NCI-H526 (cell line): ENCODE results near the gene CLNS1A.
"Not testable (repeated sequence)": the region's sequence is repeated elsewhere in the genome, so short reads cannot be mapped to it uniquely, and the experiment has no call there.

Source experiments
- DNase-seq, 2 experiments: peaks; one replicate each; lab custom pipeline; 2025; lab: John Stamatoyannopoulos, UW

Gene CLNS1A

DNA sequence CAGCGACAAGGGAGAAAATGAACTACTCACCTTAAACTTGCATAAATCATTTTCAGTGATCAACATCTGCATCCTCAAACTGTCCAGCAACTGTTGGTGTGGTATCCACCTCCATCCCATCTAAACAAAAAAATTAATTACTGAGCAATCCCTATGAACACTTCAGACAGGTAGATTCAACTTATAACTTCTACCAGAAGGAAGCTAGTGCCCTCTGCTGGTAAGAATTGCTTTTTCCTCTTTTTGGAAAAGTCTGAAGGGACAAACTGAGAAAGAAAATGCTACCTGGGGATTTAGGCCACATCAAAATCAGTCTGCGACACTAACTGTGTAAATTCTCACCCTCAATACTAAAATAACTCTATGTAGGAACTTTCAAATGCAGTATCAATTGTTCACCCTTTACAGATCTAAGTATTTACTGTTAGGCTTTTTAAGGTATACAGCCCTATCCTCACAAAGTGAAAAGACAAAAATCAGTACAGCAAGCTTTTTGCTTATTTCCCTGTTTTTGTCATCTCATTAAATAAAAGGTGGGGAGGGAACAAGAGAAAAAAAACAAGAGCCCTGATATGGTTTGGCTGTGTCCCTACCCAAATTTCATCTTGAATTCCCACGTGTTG lies 17.9 kb downstream of the CLNS1A start:
- DNase-seq, result peak; percentile 64 to 83

GRCh38 chr11:77617892-77618291 lies 19.7 kb downstream of the CLNS1A start:
- no peak for DNase-seq

DNA sequence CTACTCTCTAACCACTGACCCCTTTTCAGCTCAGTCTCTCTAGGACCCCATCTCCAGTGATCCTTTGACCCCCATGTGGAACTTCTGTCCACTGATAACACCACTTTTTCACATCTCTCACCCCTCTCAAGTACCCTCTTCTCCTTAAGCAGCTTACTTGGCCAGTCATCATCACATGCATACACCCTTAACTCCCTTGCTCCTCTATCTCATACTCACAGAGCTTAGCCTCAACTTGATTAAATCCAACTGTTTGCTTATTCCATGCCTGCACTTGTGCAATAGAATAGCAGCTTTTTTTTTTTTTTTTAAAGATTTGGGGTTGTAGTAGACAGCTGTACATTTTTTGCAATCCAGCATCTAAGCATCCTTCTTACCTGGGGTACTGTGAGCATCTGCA lies 25.7 kb downstream of the CLNS1A start:
- no peak for DNase-seq

- no peak for DNase-seq
Observed at GRCh38 chr11:77609234-77609633, 28.4 kb downstream of the CLNS1A start.

- DNase-seq, result no peak
Observed at GRCh38 chr11:77604281-77604680, 33.3 kb downstream of the CLNS1A start.

DNA sequence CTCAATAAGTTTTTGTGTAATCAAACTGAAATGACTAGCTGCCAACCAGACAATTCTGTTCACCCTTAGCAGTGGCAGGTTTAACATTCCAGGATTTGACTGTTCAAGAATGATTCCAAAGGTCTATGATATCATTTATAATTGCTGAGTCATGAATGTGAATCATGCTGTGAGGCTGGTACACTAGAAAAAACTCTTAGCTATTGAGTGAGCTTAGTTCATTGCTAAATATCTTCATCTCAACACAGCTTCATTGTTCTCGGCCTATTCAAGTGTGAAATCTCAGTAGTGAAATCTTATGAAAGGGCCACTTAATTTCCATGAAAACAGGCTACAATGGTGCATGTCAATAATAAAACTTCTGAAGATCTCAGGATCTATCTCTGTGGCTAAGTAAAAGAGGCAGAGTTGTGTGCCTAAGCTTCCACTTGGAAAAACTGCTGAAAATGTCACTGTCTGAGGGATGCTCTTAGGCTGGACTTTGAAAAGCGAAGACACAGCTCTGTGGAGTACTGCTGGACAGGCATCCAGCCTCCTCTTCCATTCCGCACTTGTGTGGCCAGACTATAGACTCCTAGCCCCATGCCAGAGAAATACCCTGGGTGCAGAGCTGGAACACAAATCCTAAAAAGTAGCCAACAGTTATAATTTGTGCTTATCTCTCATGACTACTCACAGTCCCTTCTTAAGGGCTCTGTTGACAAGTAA lies 35.1 kb downstream of the CLNS1A start:
- peak in 1 of 2 experiments; percentile 7 for DNase-seq

GRCh38 chr11:77598195-77598594 lies 39.4 kb downstream of the CLNS1A start:
- no peak for DNase-seq

DNA sequence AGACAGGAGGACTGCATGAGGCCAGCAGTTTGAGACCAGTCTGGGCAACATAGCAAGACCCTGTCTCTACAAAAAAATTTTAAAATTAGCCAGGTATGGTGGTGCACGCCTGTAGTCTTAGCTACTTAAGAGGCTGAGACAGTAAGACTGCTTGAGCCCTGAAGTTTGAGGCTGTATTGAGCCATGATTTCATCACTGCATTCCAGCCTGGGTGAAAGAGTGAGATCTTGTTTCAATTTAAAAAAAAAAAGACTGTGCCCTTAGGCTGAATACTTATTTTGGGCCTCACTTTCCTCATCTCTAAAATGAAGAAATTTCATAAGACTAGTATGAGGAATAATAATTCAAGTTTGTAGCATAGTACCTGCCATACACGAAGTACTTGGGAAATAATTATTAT lies 41.0 kb downstream of the CLNS1A start:
- no peak for DNase-seq

- DNase-seq, result no peak
Observed at GRCh38 chr11:77593883-77594282, 43.7 kb downstream of the CLNS1A start.

- no peak for DNase-seq
Observed at GRCh38 chr11:77592727-77593126, 44.9 kb downstream of the CLNS1A start.

GRCh38 chr11:77590194-77590782 lies 47.3 kb downstream of the CLNS1A start:
- DNase-seq, result peak; percentile 80 to 83

DNA sequence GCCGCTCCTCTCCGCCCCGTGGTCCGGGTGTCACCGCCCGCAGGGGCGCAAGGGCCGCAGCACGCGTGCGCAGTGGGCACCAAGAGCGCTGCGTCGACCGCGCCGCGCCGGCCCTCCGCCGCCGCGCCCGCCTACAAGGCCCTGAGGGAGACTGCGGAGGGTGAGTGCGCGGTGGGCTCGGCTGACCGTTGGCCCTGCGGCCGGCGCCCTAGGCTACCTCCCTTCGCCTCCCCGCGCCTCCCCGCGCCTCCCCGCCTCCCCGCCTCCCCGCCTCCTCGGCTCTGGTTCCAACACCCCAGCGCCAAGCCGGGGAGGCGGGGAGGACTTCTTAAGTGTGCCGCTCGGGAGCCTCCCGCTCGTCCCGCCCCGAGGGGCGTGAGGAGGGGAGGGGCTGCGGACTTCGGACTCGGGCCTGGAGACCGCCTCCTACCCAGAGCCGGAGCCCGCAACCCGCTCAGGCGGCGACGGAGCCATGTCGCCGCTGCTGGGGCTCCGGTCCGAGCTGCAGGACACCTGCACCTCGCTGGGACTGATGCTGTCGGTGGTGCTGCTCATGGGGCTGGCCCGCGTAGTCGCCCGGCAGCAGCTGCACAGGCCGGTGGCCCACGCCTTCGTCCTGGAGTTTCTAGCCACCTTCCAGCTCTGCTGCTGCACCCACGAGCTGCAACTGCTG lies 47.9 kb downstream of the CLNS1A start, which contains the start of gene AQP11:
TSS of gene AQP11 (plus strand) at position 433 of the 673 bp plus-strand sequence. CDS start at position 473, 40 bp downstream.
- DNase-seq, result peak; percentile 83 to 95

GRCh38 chr11:77589181-77589520 lies 48.4 kb downstream of the CLNS1A start:
- DNase-seq, result no peak

DNA sequence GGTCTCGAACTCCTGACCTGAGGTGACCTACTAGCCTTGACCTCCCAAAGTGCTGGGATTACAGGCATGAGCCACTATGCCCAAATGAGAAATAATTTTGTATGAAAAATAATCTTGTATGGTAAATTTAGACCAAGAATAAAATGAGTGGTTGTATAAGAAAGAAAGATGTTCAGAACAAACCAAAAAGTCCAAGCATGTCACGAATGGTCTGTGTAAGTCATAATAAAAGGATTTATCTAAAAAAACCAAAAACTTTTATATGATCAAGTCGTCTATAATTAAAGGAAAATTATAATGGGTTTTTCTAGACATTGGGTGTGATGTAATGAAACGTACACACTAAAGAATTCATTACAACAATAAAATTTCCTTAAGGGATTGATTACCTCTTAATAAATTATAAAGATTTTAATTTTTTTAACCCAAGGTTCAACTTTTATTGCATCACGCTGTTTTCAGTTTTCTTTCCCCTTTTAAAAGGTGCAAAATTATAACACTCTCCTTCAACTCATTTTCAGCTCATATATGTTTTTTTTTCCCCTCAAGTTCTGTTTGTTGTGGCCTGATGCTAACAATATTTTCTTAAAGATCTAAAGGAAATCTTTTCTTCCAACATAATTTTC lies 56.8 kb downstream of the CLNS1A start:
- peak; percentile 17 to 23 for DNase-seq

GRCh38 chr11:77575428-77575827 lies 62.2 kb downstream of the CLNS1A start:
- DNase-seq, result not testable (repeated sequence)

DNA sequence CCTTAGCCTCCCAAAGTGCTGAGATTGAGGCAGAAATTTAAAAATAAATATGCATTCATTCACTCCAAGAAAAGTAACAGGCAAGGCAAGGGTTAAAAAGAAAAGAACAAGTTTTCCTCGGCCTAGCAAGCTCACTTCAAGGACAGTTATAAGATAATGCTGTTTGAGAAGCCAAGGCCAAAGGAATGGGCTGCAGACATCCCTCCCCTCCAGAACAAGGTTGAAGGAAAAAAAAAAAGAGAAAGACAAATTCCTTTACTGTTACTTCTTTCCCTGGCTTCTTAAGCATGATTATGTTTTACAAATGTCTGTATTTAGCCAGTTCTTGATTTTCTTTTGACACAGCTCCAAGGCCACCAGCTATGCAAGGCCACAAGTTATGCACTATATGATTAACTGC lies 66.7 kb downstream of the CLNS1A start:
- DNase-seq, result not testable (repeated sequence)

GRCh38 chr11:77569676-77570070 lies 67.9 kb downstream of the CLNS1A start:
- DNase-seq, result no peak

DNA sequence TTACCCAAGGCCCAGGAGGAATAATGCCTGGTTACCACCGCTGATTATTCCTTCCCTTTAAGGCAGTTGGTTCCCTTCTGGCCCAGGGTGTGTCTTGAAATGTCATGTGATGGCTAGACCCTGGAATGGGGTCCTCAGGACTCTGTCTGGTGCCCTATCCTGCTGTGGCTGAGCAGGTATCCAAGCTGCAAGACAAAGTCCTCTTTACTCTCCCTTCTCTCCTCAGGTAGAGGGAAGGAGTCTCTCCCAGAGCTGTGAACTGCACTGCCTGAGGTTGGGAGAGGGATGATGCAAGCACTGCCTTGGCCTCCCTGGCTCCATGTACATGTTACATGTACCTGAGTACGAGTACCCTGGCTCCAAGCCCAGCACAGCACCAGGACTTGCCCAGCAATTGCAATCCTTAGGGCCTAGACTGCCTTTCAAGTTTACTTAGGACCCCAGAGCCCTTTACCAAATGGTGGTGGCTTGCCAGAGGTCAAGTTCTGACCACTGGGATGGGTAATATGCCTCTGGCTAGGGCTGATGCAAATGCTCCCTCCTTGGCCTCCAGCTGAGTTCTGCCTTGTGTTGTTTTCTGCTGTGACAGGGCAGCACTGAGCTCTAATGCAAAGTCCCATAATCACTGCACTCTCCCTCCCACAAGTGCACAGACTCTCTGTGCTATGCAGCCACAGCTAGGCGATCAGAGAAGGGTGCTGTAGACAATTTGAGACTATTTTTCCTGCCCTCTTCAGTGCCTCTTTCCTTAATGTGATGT lies 68.5 kb downstream of the CLNS1A start:
- no peak for DNase-seq

DNA sequence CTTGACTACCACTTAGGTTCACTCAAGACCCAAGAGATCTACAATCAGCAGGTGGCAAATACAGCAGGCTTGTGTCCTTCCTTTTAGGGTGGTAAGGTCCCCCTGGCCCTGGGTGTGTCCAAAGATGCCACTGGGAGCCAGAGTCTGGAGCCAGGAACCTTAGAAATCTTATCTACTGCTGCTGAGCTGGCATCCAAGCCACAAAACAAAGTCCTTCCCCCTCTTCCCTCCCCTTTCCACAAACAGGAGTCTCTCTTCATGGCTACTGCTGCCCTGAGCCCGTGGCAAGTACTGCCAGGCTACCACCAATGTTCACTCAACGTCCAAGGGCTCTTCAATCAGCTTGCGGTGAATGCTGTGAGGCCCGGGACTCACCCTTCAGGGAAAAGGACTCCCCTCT lies 69.3 kb downstream of the CLNS1A start:
- no peak for DNase-seq
